Left lung (tissue), 10 donors: ENCODE data around the gene RSRP1. TPM values are rescaled to one million over a fixed set of nuclear protein-coding genes. Genes with fewer than 3 reads are reported as not detected.
A peak's percentile ranks its signal among the peaks of the same experiment; 100 is the strongest.
"Not testable (repeated sequence)": the region's sequence is repeated elsewhere in the genome, so short reads cannot be mapped to it uniquely, and the experiment has no call there.

Experiments used
- ATAC-seq: fragments of 200-7000 bp; cut with Tn5 transposase; one replicate; pipeline ENCODE4 v1.9.1; 2020; ENCODE audit warnings: moderate library complexity
- DNase-seq, 4 donors: peaks; one replicate each; pipeline ENCODE4 v3.0.0-alpha.2; 2013 to 2020
- H3K27ac ChIP-seq, 2 donors: fragments of 200-600 bp; sonication (generic) in 1 of 2; one replicate each; pipeline versions ENCODE4 v1.5.0 to v1.8.0; 2020 to 2021
- H3K27me3 ChIP-seq, 2 donors: fragments of 200-600 bp; sonication (generic) in 1 of 2; one replicate each; pipeline versions ENCODE4 v1.5.0 to v1.8.0; 2020 to 2021
- H3K36me3 ChIP-seq, 2 donors: fragments of 200-600 bp; sonication (generic) in 1 of 2; one replicate each; pipeline versions ENCODE4 v1.5.0 to v1.8.0; 2020 to 2021
- H3K4me1 ChIP-seq, 2 donors: fragments of 200-600 bp; one replicate each; pipeline ENCODE4 v1.8.0; 2021
- H3K4me3 ChIP-seq, 2 donors: fragments of 200-600 bp; sonication (generic) in 1 of 2; one replicate each; pipeline versions ENCODE4 v1.5.0 to v1.8.0; 2020 to 2021; ENCODE audit warnings: mild to moderate bottlenecking in 1 of 2
- H3K9me3 ChIP-seq, 2 donors: fragments of 200-600 bp; sonication (generic) in 1 of 2; one replicate each; pipeline versions ENCODE4 v1.5.0 to v1.8.0; 2020 to 2021
- intact Hi-C, 2 donors: fragments of 100-400 bp; cut with DNase I; formaldehyde crosslinking; loops; one replicate each; pipeline versions ENCODE4 v1.11.2 to v1.14.2; 2022
- polyA plus RNA-seq, 6 donors: library from polyadenylated mRNA; unstranded; fragments of 120-200 nt; gene quantifications; one replicate each; pipeline ENCODE4 v1.2.1, GENCODE V29; 2013; ENCODE audit not compliant: insufficient read length in 6 of 6
- total RNA-seq, 2 donors: library from RNA; stranded (reverse); fragmentation: NEBNext Ultra II Directional; extraction: Animal tissue kit (Norgen Biotek cat#: 25700); gene quantifications; one replicate each; pipeline ENCODE4 v1.2.1, GENCODE V29; 2021
- TF ChIP-seq, protein P1 (sequence below), 2 donors: fragments of 200-600 bp; sonication (generic) in 1 of 2; IDR thresholded peaks; one replicate each; pipeline versions ENCODE4 v1.5.0 to v1.8.0; 2021; ENCODE audit warnings: antibody characterized with exemption in 2 of 2
- donor health status: DM: no; HTN: yes; CAD: no.
- donor health status: DM: no; HTN: no; CAD: no.

Gene RSRP1
- total and polyA plus RNA-seq, 8 donors = 113 to 230 (median 203) TPM

DNA sequence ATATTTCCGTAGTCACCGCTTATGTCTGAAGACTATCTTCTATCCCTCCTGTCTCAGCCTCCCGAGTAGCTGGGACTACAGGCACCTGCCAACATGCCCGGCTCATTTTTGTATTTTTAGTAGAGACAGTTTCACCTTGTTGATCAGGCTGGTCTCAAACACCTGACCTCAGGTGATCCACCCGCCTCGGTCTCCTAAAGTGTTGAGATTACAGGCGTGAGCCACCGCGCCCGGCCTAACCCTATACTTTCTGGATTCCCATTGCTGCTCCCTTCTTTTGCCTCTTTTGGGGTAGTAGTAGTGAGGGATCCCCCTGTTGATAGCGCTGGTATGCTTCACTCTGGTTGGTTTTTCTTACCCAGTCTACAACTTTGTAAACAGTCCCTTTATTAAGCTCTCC, 9.2 kb downstream of the RSRP1 start:
- ATAC-seq (no peak), DNase-seq (no peak)
- intact Hi-C loops = no loop called here
- TF ChIP-seq, protein P1, sequence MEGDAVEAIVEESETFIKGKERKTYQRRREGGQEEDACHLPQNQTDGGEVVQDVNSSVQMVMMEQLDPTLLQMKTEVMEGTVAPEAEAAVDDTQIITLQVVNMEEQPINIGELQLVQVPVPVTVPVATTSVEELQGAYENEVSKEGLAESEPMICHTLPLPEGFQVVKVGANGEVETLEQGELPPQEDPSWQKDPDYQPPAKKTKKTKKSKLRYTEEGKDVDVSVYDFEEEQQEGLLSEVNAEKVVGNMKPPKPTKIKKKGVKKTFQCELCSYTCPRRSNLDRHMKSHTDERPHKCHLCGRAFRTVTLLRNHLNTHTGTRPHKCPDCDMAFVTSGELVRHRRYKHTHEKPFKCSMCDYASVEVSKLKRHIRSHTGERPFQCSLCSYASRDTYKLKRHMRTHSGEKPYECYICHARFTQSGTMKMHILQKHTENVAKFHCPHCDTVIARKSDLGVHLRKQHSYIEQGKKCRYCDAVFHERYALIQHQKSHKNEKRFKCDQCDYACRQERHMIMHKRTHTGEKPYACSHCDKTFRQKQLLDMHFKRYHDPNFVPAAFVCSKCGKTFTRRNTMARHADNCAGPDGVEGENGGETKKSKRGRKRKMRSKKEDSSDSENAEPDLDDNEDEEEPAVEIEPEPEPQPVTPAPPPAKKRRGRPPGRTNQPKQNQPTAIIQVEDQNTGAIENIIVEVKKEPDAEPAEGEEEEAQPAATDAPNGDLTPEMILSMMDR (IDR thresholded peaks at IDR 0.05) = no peak
- no peaks in the 10 kb centered on the region for H3K9me3 ChIP-seq
- H3K27ac ChIP-seq = no peak overlapping the region
- no peaks in the 10 kb centered on the region for H3K27me3 ChIP-seq
- H3K4me3 ChIP-seq = no peak overlapping the region
- H3K4me1 ChIP-seq = peaks cover 18 to 72% of the 10 kb centered on the region in 2 donors
- H3K36me3 ChIP-seq = peaks cover 0 to 30% of the 10 kb centered on the region in 2 donors

DNA sequence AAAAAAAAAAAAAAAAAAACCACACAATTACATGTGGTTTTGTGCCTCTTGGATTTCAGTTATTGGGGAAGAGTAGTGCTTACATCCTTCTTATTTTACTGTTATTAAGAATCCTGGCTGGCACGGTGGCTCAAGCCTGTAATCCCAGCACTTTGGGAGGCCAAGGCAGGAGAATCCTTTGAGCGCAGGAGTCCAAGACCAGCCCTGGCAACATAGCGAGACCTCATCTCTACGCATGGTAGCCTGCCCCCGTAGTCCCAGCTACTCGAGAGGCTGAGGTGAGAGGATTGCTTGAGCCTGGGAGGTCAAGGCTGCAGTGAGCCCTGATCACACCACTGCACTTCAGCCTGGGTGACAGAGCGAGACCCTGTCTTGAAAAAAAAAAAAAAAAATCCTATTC, 11.0 kb downstream of the RSRP1 start:
- ATAC-seq, H3K27me3 ChIP-seq, H3K9me3 ChIP-seq, intact Hi-C loops, H3K27ac ChIP-seq, DNase-seq, H3K4me3 ChIP-seq: not testable (repeated sequence)
- H3K4me1 ChIP-seq = peaks cover 18 to 61% of the 10 kb centered on the region in 2 donors
- peaks cover 0 to 12% of the 10 kb centered on the region in 2 donors for H3K36me3 ChIP-seq

DNA sequence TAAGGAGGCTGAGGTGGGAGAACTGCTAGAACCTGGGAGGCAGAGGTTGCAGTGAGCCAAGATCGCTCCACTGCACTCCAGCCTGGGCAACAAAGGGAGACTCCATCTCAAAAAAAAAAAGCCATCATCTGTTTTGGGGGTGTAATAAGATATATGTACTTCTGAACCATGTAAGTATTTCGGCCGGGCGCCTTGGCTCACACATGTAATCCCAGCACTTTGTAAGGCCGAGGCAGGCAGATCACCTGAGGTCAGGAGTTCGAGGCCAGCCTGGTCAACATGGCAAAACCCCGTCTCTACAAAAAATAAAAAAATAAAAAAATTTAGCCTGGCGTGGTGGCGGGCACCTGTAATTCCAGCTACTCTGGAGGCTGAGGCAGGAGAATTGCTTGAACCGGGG, 11.8 kb downstream of the RSRP1 start:
- DNase-seq, H3K27me3 ChIP-seq, H3K27ac ChIP-seq, H3K9me3 ChIP-seq, H3K36me3 ChIP-seq, ATAC-seq, H3K4me3 ChIP-seq, intact Hi-C loops: not testable (repeated sequence)
- peaks cover 15 to 61% of the 10 kb centered on the region in 2 donors for H3K4me1 ChIP-seq

DNA sequence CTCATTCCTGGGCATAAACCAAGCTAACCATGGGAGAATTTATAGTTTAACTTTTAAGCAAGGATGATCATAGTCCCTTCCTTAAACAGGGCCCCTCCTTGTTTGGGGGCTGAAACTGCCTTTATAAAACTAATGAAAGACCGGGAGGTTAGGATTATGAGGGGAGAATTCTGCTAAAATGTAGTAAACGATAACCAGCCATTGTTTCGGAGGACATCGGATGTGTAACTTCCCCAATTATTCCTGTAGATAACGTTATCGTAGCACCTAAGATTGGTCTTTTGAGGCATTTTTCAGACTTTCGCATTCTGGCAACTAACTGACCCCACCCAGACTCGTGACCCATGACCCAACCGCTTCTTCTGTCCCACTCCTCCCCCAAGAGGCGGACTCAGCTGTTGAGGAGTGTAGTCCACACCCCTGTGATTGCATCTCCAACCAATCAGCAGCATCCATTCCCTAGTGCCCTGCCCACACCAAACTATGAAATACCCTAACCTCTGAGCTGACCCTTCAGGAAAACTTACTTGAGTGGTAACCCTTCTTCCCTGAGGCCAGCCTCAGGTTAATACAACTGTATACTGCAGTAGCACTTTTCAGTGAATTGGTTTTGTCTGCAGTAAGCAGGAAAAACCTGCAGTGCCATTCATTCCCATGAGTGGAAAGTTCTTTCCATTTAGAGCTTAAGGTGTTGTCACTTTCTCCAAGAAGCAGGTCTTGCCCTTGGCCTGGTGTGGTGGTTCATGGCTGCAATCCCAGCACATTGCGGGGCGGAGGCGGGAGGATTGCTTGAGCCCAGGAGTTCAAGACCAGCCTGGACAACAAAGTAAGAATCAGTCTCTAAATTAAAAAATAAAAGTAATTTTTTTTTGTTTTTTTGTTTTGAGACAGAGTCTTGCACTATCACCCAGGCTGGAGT, 14.1 kb downstream of the RSRP1 start:
- intact Hi-C loops = no loop called here
- H3K4me1 ChIP-seq = peaks cover 7 to 49% of the 10 kb centered on the region in 2 donors
- H3K36me3 ChIP-seq = peaks cover 0 to 26% of the 10 kb centered on the region in 2 donors
- ATAC-seq = peak; percentile 95
- TF ChIP-seq, protein P1 (IDR thresholded peaks at IDR 0.05) = no peak
- no peaks in the 10 kb centered on the region for H3K9me3 ChIP-seq
- no peaks in the 10 kb centered on the region for H3K27me3 ChIP-seq
- peak overlapping the region; percentile 89 to 99 for H3K27ac ChIP-seq
- peak overlapping the region; percentile 90 to 100 for H3K4me3 ChIP-seq
- DNase-seq = peak in 3 of 4 donors; percentile 46 to 92 (median 80)

DNA sequence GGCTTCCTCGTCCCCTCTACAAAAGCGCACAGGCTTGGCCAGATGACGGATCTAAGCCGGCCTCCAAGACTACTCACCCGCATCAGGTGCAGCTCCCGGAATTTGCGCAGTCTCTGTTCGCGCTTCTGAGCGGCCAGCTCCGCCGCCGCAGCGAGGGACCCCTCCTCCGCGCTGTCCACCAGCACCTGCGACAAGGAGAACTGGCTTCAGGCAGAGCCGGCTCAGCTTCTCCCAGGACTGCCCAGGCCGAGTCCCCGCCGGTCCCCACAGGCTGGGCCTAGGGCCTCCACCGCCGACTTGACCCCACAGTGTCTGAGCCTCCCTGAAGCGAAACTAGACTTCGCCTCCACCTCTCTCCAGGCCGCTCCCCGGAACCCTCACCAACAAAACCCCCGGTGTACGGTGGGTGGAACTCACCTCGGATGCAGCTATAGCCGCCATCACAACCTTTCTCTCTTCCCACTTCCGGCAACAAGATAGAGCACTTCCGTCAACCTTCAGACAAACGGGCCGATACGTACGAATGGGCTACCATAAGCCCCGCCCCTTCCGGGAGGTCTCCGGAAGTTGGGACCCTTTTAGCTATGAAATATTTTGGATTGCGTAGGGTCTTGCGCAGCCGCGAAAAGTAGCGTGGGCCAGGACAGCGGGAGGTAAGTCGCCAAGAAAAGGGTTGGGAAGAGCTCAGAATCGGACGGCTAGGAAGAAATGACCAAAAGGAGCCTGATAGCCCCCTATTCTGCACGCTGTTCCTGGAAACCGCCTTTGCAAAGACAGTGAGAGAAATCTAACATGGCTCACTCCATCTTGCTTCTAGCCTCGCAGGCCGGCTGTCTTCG, 15.0 kb downstream of the RSRP1 start, which contains the start of gene SYF2:
Gene SYF2, minus strand, starts transcription at position 476 of the 839 bp plus-strand sequence. Its CDS starts 35 bp downstream, at position 441.
- intact Hi-C loops = no loop called here

More for the DNA sequence above, 15.0 kb downstream of the RSRP1 start, which contains the start of gene SYF2:
- Histone ChIP-seq H3K36me3 (peaks cover 0 to 35% of the 10 kb centered on the region in 2 donors), H3K4me1 (peaks cover 7 to 47% of the 10 kb centered on the region in 2 donors), H3K4me3 (peak within 1 kb of the TSS; percentile 90 to 100), H3K27ac (peak within 1 kb of the TSS; percentile 89 to 99), H3K27me3 (no peaks in the 10 kb centered on the region), H3K9me3 (no peaks in the 10 kb centered on the region)
- ATAC-seq (peak; percentile 96), DNase-seq (peak; percentile 90 to 97 (median 94))
- TF ChIP-seq, protein P1 (IDR thresholded peaks at IDR 0.05) = no peak
